ENCODE results near the gene MAP1A. TPM values are rescaled to one million over a fixed set of nuclear protein-coding genes. Genes with fewer than 3 reads are reported as not detected.

Gene MAP1A
- total and polyA plus RNA-seq, 2 experiments from 2014 or later: 0.81 to 2.0 TPM

GRCh38 chr15:43516801-43517353 is 531 bp upstream of the MAP1A start:
- Mint-ChIP-seq H3K36me3 (ENCODE audit: low read depth) (peaks cover 13% of the 10 kb centered on the region; the same call in 2 of the 3 replicates), H3K4me3 (peak overlapping the region; percentile 91), H3K27ac (no peak overlapping the region), H3K9me3 (no peaks in the 10 kb centered on the region), H3K27me3 (ENCODE audit: insufficient read depth, low read depth, poor library complexity) (peaks cover 47% of the 10 kb centered on the region), H3K4me1 (peaks cover 51% of the 10 kb centered on the region)
- ATAC-seq (no peak), DNase-seq (ENCODE audit: low spot score) (peak; percentile 39)
- Histone ChIP-seq H3K36me3 (ENCODE audit: insufficient read depth) (no peaks in the 10 kb centered on the region), H3K4me1 (ENCODE audit: insufficient read depth) (peaks cover 25% of the 10 kb centered on the region), H3K27ac (ENCODE audit: low read depth) (no peak overlapping the region), H3K4me2 (peak overlapping the region; percentile 97), H3K9me2 (ENCODE audit: insufficient read depth) (no peaks in the 10 kb centered on the region), H3F3A (replicated peaks; ENCODE audit: low read depth) (no peaks in the 10 kb centered on the region), H3K4me3 (peak overlapping the region; percentile 52), H4K20me1 (replicated peaks; ENCODE audit: insufficient read depth) (0 out of 2 replicates have a peak, but pooled peaks cover 2% of the 10 kb centered on the region), H2AFZ (peak overlapping the region; percentile 98), H3K79me2 (replicated peaks; ENCODE audit: insufficient read depth) (no peaks in the 10 kb centered on the region), H3K27me3 (ENCODE audit: insufficient read depth) (peaks cover 67% of the 10 kb centered on the region)
- TF ChIP-seq ZNF331 (CRISPR knock-in tag; IDR thresholded peaks at IDR 0.05; ENCODE audit: low read depth) (no peak), ZNF462 (CRISPR knock-in tag; IDR thresholded peaks at IDR 0.05) (no peak), ETS1 (IDR thresholded peaks at IDR 0.05) (no peak)
